GM10847 (cell line): ENCODE data around the gene TOGARAM1.

ENCODE experiments used
- POLR2A ChIP-seq: IDR thresholded peaks from 2 replicates; pipeline ENCODE4 v1.6.1; 2011; ENCODE audit not compliant: insufficient read length; ENCODE audit errors: extremely low read depth

The TOGARAM1 gene

DNA sequence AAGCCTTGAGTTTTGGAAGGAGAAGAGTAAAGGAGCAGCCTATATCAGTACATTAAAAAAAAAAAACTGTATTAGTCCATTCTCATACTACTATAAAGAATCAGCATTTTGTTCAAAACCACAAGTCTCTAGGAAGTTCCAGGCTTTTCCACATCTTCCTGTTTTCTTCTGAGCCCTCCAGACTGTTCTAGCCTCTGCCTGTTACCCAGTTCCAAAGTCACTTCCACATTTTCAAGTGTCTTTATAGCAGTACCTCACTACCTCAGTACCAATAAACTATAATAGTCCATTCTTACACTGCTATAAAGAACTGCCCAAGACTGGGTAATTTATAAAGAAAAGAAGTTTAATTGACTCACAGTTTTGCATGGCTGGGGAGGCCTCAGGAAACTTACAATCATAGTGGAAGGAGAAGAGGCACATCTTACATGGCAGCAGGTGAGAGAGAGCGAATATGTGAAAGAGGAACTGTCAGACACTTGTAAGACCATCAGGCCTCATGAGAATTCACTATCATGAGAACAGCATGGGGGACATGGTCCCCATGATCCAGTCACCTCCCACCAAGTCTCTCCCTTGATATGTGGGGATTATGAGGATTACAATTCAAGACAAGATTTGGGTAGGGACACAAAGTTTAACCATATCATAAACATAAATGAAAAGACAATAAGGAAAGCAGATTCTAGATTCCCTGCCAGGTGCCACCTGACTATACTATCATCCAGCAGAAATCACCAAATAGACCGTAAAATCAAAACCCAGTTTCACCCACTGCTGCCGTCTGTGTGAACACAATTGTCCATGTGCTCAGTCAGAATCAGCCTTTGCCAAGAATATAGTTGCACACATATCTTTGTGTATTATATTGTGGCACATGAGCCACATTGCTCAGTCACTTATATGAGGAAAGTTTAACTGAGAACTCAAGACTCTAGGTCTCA lies 27.8 kb downstream of the TOGARAM1 start:
- no peak for TF ChIP-seq POLR2A

DNA sequence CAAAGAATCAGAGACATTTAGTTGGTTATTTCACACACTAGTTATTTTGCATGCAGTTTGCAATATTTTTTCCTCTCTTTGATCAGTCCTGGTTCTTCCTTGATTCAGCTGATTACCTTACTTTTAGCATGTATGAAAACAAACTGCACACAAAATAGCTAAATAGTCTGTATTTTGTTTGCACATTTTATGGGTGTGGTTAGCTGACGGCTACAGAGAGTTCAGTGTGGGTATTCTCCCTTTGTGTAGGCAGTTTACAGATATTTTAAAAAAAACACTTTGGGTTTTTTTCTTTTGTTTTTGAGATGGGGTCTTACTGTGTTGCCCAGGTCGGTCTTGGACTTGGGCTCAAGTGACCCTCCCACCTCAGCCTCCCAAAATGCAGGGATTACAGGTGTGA lies 28.5 kb downstream of the TOGARAM1 start:
- TF ChIP-seq POLR2A: no peak

- TF ChIP-seq POLR2A: no peak
Measured at GRCh38 chr14:44995196-44995595, 33.2 kb downstream of the TOGARAM1 start.

- no peak for TF ChIP-seq POLR2A
Measured at GRCh38 chr14:44995770-44996294, 33.8 kb downstream of the TOGARAM1 start.

DNA sequence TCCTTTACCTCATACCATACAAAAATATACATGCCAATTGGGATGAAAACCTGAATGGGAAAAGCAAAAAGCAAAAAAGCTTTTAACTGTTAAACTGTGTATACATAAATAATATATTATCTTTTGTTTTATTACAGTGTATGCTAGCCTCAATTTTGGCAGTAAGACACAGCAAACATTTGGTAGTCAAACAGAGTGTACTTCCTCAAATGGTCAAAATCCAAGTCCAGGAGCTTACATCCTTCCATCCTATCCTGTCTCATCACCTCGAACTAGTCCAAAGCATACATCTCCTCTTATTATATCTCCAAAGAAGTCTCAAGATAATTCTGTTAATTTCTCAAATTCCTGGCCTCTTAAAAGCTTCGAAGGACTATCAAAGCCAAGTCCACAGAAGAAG lies 41.9 kb downstream of the TOGARAM1 start:
- TF ChIP-seq POLR2A: no peak

GRCh38 chr14:45015133-45015532 lies 53.1 kb downstream of the TOGARAM1 start:
- TF ChIP-seq POLR2A: no peak

GRCh38 chr14:45028107-45028626 lies 66.2 kb downstream of the TOGARAM1 start:
- no peak for TF ChIP-seq POLR2A

DNA sequence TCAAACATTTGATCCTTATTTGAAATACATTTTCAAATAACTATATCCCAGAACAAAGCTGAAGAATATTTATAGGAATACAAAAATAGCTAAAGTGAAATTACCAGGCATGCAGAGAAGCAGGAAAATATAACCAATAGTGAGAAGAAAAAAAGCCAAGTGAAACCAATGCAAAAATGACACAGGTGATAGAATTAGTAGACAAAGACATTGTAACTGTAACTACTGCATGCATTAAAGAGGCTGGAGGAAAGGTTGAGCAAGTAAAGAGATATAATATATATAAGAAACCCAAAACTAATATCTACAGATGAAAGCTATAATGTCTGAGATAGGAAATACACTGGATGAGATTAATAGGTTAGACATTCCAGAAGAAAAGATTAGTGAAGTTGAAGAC lies 72.7 kb downstream of the TOGARAM1 start:
- no peak for TF ChIP-seq POLR2A

GRCh38 chr14:45038256-45038655 lies 76.3 kb downstream of the TOGARAM1 start:
- no peak for TF ChIP-seq POLR2A

DNA sequence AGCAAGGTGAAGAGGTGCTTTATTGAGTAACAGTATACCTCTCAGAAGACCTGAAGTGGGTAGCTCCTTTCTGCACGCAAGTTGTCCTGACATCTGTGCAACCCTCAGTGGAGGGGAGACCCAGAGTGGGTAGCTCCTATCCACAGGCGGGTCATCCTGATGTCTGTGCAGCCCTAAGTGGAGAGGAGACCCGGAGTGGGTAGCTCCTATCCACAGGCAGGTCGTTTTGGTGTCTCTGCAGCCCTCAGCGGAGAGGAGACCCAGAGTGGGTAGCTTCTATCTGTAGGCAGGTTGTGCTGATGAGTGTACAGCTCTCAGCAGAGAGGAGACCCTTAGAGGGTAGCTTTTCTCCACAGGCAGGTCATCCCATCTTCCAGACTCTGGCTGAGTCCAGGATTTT lies 76.9 kb downstream of the TOGARAM1 start:
- TF ChIP-seq POLR2A: no peak

GRCh38 chr14:45039390-45039789 lies 77.4 kb downstream of the TOGARAM1 start:
- TF ChIP-seq POLR2A: no peak

DNA sequence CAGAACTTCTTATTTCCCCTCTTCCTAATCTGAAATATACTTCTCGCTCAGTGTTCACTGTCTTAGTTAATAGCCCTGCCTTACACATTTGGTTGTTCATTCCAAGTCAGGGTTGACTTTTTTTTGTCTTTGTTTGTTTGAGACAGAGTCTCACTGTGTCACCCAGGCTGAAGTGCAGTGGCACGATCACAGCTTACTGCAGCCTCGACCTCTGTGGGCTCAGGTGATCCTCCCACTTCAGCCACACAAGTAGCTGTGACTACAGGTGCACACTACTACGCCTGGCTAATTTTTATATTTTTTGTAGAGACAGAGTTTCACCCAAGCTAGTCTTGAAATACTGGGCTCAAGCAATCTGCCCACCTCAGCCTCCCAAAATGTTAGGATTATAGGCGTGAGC lies 79.7 kb downstream of the TOGARAM1 start:
- no peak for TF ChIP-seq POLR2A

GRCh38 chr14:45044638-45045037 lies 82.6 kb downstream of the TOGARAM1 start:
- TF ChIP-seq POLR2A: no peak

DNA sequence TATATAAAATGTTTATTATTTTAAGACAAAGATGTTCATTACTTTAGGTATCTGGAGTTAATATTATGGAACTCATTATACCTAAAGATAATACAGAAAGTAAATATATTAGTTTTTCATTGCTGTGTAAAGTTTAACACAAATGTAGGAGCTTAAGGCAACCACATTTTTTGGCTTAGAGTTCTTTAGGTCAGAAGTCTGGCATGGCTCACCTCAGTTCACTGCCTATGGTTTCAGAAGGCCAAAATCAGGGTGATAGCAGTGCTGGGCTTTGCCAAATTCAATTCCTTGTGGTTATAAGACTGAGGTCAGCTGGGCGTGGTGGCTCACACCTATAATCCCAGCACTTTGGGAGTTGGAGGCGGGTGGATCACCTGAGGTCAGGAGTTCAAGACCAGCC lies 86.4 kb downstream of the TOGARAM1 start:
- no peak for TF ChIP-seq POLR2A

DNA sequence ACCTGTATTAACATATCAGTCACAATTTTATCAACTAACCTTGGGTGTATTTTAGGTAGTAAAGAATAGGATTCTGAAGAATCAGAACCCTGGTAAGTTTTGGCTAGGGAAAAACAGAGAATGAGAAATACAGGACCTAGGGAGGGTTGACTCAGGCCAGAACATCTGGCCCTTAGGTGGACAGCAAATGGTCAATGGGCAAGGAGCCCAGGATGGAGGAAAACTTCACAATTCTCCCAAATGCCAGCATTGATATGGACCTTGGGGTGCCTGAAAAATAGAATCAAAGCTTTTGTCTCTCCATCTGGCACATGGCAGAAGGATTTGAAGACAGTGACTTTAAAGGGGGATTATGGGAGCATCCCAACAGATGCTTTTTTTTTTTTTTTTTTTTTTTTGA lies 89.2 kb downstream of the TOGARAM1 start:
- TF ChIP-seq POLR2A: no peak

DNA sequence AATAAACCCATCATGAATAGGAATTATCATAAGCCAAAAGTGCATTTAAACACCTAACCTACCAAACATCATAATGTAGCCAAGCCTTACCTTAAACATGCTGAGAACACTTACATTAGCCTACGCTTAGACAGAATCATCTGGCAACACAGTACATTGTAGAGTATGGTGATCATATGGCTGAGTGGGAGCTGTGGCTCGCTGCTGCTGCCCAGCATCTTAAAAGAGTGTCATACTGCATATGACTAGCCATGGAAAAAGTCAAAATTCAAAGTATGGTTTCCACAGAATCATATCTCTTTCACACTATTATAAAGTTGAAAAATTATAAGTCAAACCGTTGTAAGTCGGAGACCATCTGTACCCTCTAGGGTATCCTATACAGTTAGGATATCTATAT lies 89.9 kb downstream of the TOGARAM1 start:
- no peak for TF ChIP-seq POLR2A

GRCh38 chr14:45057349-45057748 lies 95.4 kb downstream of the TOGARAM1 start:
- TF ChIP-seq POLR2A: no peak

GRCh38 chr14:45057881-45058364 lies 95.9 kb downstream of the TOGARAM1 start:
- TF ChIP-seq POLR2A: no peak
